Activated naive CD8-positive, alpha-beta T cell treated with anti-CD3 and anti-CD28 coated beads, Interleukin-2, amount 50 U/mL, for 24 hours (primary cell): ENCODE results near the gene CAPN12.
"Not testable (repeated sequence)": the region's sequence is repeated elsewhere in the genome, so short reads cannot be mapped to it uniquely, and the experiment has no call there.

Source experiments
- ATAC-seq: fragments of 150-1000 bp; cut with Tn5 transposase; one replicate; pipeline ENCODE4 v1.10.0; 2021
- DNase-seq: peaks from one replicate; pipeline ENCODE4 v3.0.0; 2021
- H3K27ac Mint-ChIP-seq: one replicate; pipeline ENCODE4 v1.8.0; 2021; ENCODE audit warnings: mild to moderate bottlenecking, mixed read lengths
- H3K27me3 Mint-ChIP-seq: one replicate; pipeline ENCODE4 v1.8.0; 2021; ENCODE audit warnings: mixed read lengths
- H3K36me3 Mint-ChIP-seq: one replicate; pipeline ENCODE4 v1.8.0; 2021; ENCODE audit warnings: low read depth, mixed read lengths
- H3K4me1 Mint-ChIP-seq: one replicate; pipeline ENCODE4 v1.8.0; 2021; ENCODE audit warnings: mixed read lengths
- H3K4me3 Mint-ChIP-seq: one replicate; pipeline ENCODE4 v1.8.0; 2021; ENCODE audit warnings: mild to moderate bottlenecking, moderate library complexity, mixed read lengths
- H3K9me3 Mint-ChIP-seq: one replicate; pipeline ENCODE4 v1.8.0; 2021; ENCODE audit warnings: mixed read lengths

The CAPN12 gene

GRCh38 chr19:38759590-38760003 is 15.3 kb upstream of the CAPN12 start:
- ATAC-seq, result no peak
- Mint-ChIP-seq H3K27ac (no peak overlapping the region), H3K4me3 (no peak overlapping the region), H3K9me3 (no peaks in the 10 kb centered on the region), H3K27me3 (no peaks in the 10 kb centered on the region), H3K36me3 (no peaks in the 10 kb centered on the region), H3K4me1 (no peaks in the 10 kb centered on the region)
- DNase-seq, result no peak

GRCh38 chr19:38754196-38754595 is 9.9 kb upstream of the CAPN12 start:
- DNase-seq, H3K36me3 Mint-ChIP-seq, H3K27me3 Mint-ChIP-seq, H3K9me3 Mint-ChIP-seq, H3K27ac Mint-ChIP-seq, H3K4me3 Mint-ChIP-seq, H3K4me1 Mint-ChIP-seq, ATAC-seq: not testable (repeated sequence)

- H3K4me1 Mint-ChIP-seq, H3K9me3 Mint-ChIP-seq, ATAC-seq, DNase-seq, H3K27me3 Mint-ChIP-seq, H3K27ac Mint-ChIP-seq, H3K36me3 Mint-ChIP-seq, H3K4me3 Mint-ChIP-seq: not testable (repeated sequence)
Measured at GRCh38 chr19:38753783-38754182, 9.5 kb upstream of the CAPN12 start.

GRCh38 chr19:38745316-38745715 is 1.0 kb upstream of the CAPN12 start:
- Mint-ChIP-seq H3K9me3 (no peaks in the 10 kb centered on the region), H3K27me3 (peaks cover 3% of the 10 kb centered on the region), H3K4me3 (no peak overlapping the region), H3K4me1 (no peaks in the 10 kb centered on the region), H3K27ac (no peak overlapping the region), H3K36me3 (no peaks in the 10 kb centered on the region)
- DNase-seq (no peak), ATAC-seq (no peak)

- ATAC-seq (no peak), DNase-seq (no peak)
- Mint-ChIP-seq H3K36me3 (no peaks in the 10 kb centered on the region), H3K4me3 (no peak overlapping the region), H3K4me1 (peaks cover under 1% of the 10 kb centered on the region), H3K9me3 (no peaks in the 10 kb centered on the region), H3K27ac (no peak overlapping the region), H3K27me3 (peaks cover under 1% of the 10 kb centered on the region)
Measured at GRCh38 chr19:38744874-38745273, 600 bp upstream of the CAPN12 start.

- H3K36me3 Mint-ChIP-seq, result no peaks in the 10 kb centered on the region
- no peaks in the 10 kb centered on the region for H3K9me3 Mint-ChIP-seq
- peaks cover 11% of the 10 kb centered on the region for H3K4me1 Mint-ChIP-seq
- DNase-seq, result no peak
- no peaks in the 10 kb centered on the region for H3K27me3 Mint-ChIP-seq
- no peak overlapping the region for H3K27ac Mint-ChIP-seq
- no peak for ATAC-seq
- no peak overlapping the region for H3K4me3 Mint-ChIP-seq
Measured at GRCh38 chr19:38743394-38744297, 628 bp downstream of the CAPN12 start.

- Mint-ChIP-seq H3K27ac (no peak overlapping the region), H3K36me3 (no peaks in the 10 kb centered on the region), H3K9me3 (no peaks in the 10 kb centered on the region), H3K27me3 (peaks cover under 1% of the 10 kb centered on the region), H3K4me3 (no peak overlapping the region), H3K4me1 (peaks cover 16% of the 10 kb centered on the region)
- no peak for DNase-seq
- no peak for ATAC-seq
Measured at GRCh38 chr19:38742906-38743305, 1.4 kb downstream of the CAPN12 start.

- no peaks in the 10 kb centered on the region for H3K36me3 Mint-ChIP-seq
- H3K9me3 Mint-ChIP-seq, result no peaks in the 10 kb centered on the region
- H3K4me1 Mint-ChIP-seq, result peaks cover 20% of the 10 kb centered on the region
- H3K4me3 Mint-ChIP-seq, result no peak overlapping the region
- DNase-seq, result no peak
- no peak overlapping the region for H3K27ac Mint-ChIP-seq
- ATAC-seq, result no peak
- peaks cover 4% of the 10 kb centered on the region for H3K27me3 Mint-ChIP-seq
Measured at GRCh38 chr19:38742296-38742695, 2.0 kb downstream of the CAPN12 start.

GRCh38 chr19:38741670-38742069 is 2.6 kb downstream of the CAPN12 start:
- peaks cover 4% of the 10 kb centered on the region for H3K27me3 Mint-ChIP-seq
- ATAC-seq (no peak), DNase-seq (no peak)

GRCh38 chr19:38740932-38741331 is 3.3 kb downstream of the CAPN12 start:
- H3K4me3 Mint-ChIP-seq, result no peak overlapping the region
- no peak overlapping the region for H3K27ac Mint-ChIP-seq
- peaks cover 23% of the 10 kb centered on the region for H3K4me1 Mint-ChIP-seq
- DNase-seq (no peak), ATAC-seq (no peak)
- peaks cover 4% of the 10 kb centered on the region for H3K27me3 Mint-ChIP-seq
- no peaks in the 10 kb centered on the region for H3K36me3 Mint-ChIP-seq
- no peaks in the 10 kb centered on the region for H3K9me3 Mint-ChIP-seq

More at GRCh38 chr19:38741670-38742069, 2.6 kb downstream of the CAPN12 start:
- no peak overlapping the region for H3K4me3 Mint-ChIP-seq
- no peaks in the 10 kb centered on the region for H3K36me3 Mint-ChIP-seq
- no peaks in the 10 kb centered on the region for H3K9me3 Mint-ChIP-seq
- H3K4me1 Mint-ChIP-seq, result peaks cover 21% of the 10 kb centered on the region
- no peak overlapping the region for H3K27ac Mint-ChIP-seq

GRCh38 chr19:38740257-38740592 is 4.0 kb downstream of the CAPN12 start:
- Mint-ChIP-seq H3K36me3 (no peaks in the 10 kb centered on the region), H3K27ac (no peak overlapping the region), H3K4me1 (peaks cover 25% of the 10 kb centered on the region), H3K9me3 (no peaks in the 10 kb centered on the region), H3K27me3 (peaks cover 4% of the 10 kb centered on the region), H3K4me3 (no peak overlapping the region)
- DNase-seq (no peak), ATAC-seq (no peak)

- DNase-seq, result peak; percentile 27
- H3K27ac Mint-ChIP-seq, result no peak overlapping the region
- H3K9me3 Mint-ChIP-seq, result no peaks in the 10 kb centered on the region
- peaks cover 4% of the 10 kb centered on the region for H3K27me3 Mint-ChIP-seq
- ATAC-seq, result peak; percentile 24
- peaks cover 30% of the 10 kb centered on the region for H3K4me1 Mint-ChIP-seq
- H3K4me3 Mint-ChIP-seq, result no peak overlapping the region
- H3K36me3 Mint-ChIP-seq, result no peaks in the 10 kb centered on the region
Measured at GRCh38 chr19:38739440-38740256, 4.6 kb downstream of the CAPN12 start.

GRCh38 chr19:38737921-38738737 is 6.1 kb downstream of the CAPN12 start:
- Mint-ChIP-seq H3K36me3 (no peaks in the 10 kb centered on the region), H3K9me3 (no peaks in the 10 kb centered on the region), H3K4me3 (peak overlapping the region; percentile 67), H3K27me3 (peaks cover 4% of the 10 kb centered on the region), H3K27ac (peak overlapping the region; percentile 36), H3K4me1 (peaks cover 41% of the 10 kb centered on the region)
- ATAC-seq, result no peak
- no peak for DNase-seq

GRCh38 chr19:38737281-38737865 is 6.9 kb downstream of the CAPN12 start:
- ATAC-seq (no peak), DNase-seq (no peak)
- Mint-ChIP-seq H3K4me3 (peak overlapping the region; percentile 67), H3K27me3 (peaks cover 4% of the 10 kb centered on the region), H3K36me3 (no peaks in the 10 kb centered on the region), H3K9me3 (no peaks in the 10 kb centered on the region), H3K4me1 (peaks cover 41% of the 10 kb centered on the region), H3K27ac (peak overlapping the region; percentile 36)
